Calu3 (cell line): Measurements from ENCODE around the gene ALX4. TPM values are rescaled to one million over a fixed set of nuclear protein-coding genes. Genes with fewer than 3 reads are reported as not detected.
A peak's percentile ranks its signal among the peaks of the same experiment; 100 is the strongest.

Experiments used
- BruUV-seq: library from RNA; stranded (reverse); fragments of 400-500 nt; replicated peaks from 2 replicates; lab custom pipeline; 2021; lab: Mats Ljungman, UMichigan
- CTCF ChIA-PET: fragments of 300-600 bp; sonication (Branson Sonifier 250); formaldehyde crosslinking; loops from one replicate; lab custom pipeline; 2022; ENCODE audit warnings: antibody characterized with exemption; lab: Charles Lee
- DNase-seq: peaks from one replicate; pipeline ENCODE4 v3.0.0; 2022
- H3K27ac Mint-ChIP-seq: one replicate; pipeline ENCODE4 v1.8.0; 2022; ENCODE audit warnings: mixed read lengths; ENCODE audit not compliant: unreplicated experiment
- H3K27me3 Mint-ChIP-seq: one replicate; pipeline ENCODE4 v1.8.0; 2022; ENCODE audit warnings: mixed read lengths; ENCODE audit not compliant: unreplicated experiment
- H3K36me3 Mint-ChIP-seq: one replicate; pipeline ENCODE4 v1.8.0; 2022; ENCODE audit warnings: mild to moderate bottlenecking, moderate library complexity, mixed read lengths; ENCODE audit not compliant: insufficient read depth, unreplicated experiment
- H3K4me1 Mint-ChIP-seq: one replicate; pipeline ENCODE4 v1.8.0; 2022; ENCODE audit warnings: mild to moderate bottlenecking, low read depth, mixed read lengths; ENCODE audit not compliant: unreplicated experiment
- H3K4me3 Mint-ChIP-seq: one replicate; pipeline ENCODE4 v1.8.0; 2022; ENCODE audit warnings: mild to moderate bottlenecking, low read depth, moderate library complexity, mixed read lengths; ENCODE audit not compliant: unreplicated experiment
- H3K9me3 Mint-ChIP-seq: one replicate; pipeline ENCODE4 v1.8.0; 2022; ENCODE audit warnings: low read depth, mixed read lengths; ENCODE audit not compliant: unreplicated experiment
- intact Hi-C: fragments of 100-400 bp; cut with micrococcal nuclease; formaldehyde crosslinking; loops from one replicate; pipeline ENCODE4 v1.10.0; 2022; ENCODE audit not compliant: unreplicated experiment
- total RNA-seq: library from RNA; stranded (reverse); gene quantifications from 2 replicates; pipeline ENCODE4 v1.2.3, GENCODE V29; 2022
- TF ChIP-seq, protein P1 (sequence below): fragments of 200-600 bp; IDR thresholded peaks from one replicate; pipeline ENCODE4 v1.8.0; 2022; ENCODE audit warnings: antibody characterized with exemption; ENCODE audit not compliant: unreplicated experiment

ALX4 gene
- total RNA-seq, 1 experiment from 2014 or later = not detected

- TF ChIP-seq, protein P1, sequence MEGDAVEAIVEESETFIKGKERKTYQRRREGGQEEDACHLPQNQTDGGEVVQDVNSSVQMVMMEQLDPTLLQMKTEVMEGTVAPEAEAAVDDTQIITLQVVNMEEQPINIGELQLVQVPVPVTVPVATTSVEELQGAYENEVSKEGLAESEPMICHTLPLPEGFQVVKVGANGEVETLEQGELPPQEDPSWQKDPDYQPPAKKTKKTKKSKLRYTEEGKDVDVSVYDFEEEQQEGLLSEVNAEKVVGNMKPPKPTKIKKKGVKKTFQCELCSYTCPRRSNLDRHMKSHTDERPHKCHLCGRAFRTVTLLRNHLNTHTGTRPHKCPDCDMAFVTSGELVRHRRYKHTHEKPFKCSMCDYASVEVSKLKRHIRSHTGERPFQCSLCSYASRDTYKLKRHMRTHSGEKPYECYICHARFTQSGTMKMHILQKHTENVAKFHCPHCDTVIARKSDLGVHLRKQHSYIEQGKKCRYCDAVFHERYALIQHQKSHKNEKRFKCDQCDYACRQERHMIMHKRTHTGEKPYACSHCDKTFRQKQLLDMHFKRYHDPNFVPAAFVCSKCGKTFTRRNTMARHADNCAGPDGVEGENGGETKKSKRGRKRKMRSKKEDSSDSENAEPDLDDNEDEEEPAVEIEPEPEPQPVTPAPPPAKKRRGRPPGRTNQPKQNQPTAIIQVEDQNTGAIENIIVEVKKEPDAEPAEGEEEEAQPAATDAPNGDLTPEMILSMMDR = no peak
- Mint-ChIP-seq H3K4me1 (no peaks in the 10 kb centered on the region), H3K27me3 (peaks cover 99% of the 10 kb centered on the region), H3K27ac (no peak overlapping the region), H3K36me3 (no peaks in the 10 kb centered on the region), H3K4me3 (peak overlapping the region; percentile 36), H3K9me3 (no peaks in the 10 kb centered on the region)
- BruUV-seq = no TSS peak
- intact Hi-C loops = no loop called here
- CTCF ChIA-PET = no interaction called here
- DNase-seq = no peak
Measured at GRCh38 chr11:44319552-44320288, 9.8 kb upstream of the ALX4 start.

DNA sequence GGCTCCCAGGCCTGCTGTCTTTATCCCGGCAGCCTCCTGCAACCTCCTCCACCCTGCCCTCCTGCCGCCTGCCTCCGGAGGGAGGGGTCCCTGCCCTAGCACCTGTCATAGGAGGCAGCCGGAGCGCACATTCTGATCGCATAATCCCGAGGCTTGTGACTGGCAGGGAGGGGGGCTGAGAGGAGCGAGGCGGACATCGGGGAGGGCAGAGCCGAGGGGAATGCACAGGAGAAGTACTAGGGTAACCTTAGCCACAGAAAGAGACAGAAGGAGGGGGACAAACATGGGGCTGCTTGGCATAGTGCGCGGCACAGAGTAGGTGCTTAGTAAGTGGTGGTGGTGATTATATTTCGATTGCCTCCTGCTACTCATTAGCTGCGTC, 9.2 kb upstream of the ALX4 start:
- Mint-ChIP-seq H3K36me3 (no peaks in the 10 kb centered on the region), H3K4me1 (no peaks in the 10 kb centered on the region), H3K27me3 (peaks cover 99% of the 10 kb centered on the region), H3K4me3 (peak overlapping the region; percentile 36), H3K27ac (no peak overlapping the region), H3K9me3 (no peaks in the 10 kb centered on the region)
- CTCF ChIA-PET = no interaction called here
- BruUV-seq = no TSS peak
- DNase-seq = no peak
- intact Hi-C loops = no loop called here
- TF ChIP-seq, protein P1 = no peak

- TF ChIP-seq, protein P1 = no peak
- Mint-ChIP-seq H3K9me3 (no peaks in the 10 kb centered on the region), H3K27me3 (peaks cover 99% of the 10 kb centered on the region), H3K4me3 (no peak overlapping the region), H3K36me3 (no peaks in the 10 kb centered on the region), H3K27ac (no peak overlapping the region), H3K4me1 (no peaks in the 10 kb centered on the region)
- intact Hi-C loops = no loop called here
- CTCF ChIA-PET = no interaction called here
- no peak for DNase-seq
- BruUV-seq = no TSS peak
Measured at GRCh38 chr11:44318369-44318768, 8.4 kb upstream of the ALX4 start.

- H3K9me3 Mint-ChIP-seq = no peaks in the 10 kb centered on the region
- CTCF ChIA-PET = interaction anchor here (1.2 kb wide), 1 partner anchor 13 kb away, joined by 4 read pairs; no protein-coding TSS in a partner anchor
- no TSS peak for BruUV-seq
- intact Hi-C loops = no loop called here
- TF ChIP-seq, protein P1 = no peak
- peaks cover 99% of the 10 kb centered on the region for H3K27me3 Mint-ChIP-seq
- H3K4me1 Mint-ChIP-seq = no peaks in the 10 kb centered on the region
- H3K27ac Mint-ChIP-seq = no peak overlapping the region
- H3K36me3 Mint-ChIP-seq = no peaks in the 10 kb centered on the region
- H3K4me3 Mint-ChIP-seq = peak overlapping the region; percentile 48
- DNase-seq = no peak
Measured at GRCh38 chr11:44316659-44317240, 6.8 kb upstream of the ALX4 start.
